Measurements from ENCODE around the gene ZNF239.
A peak's percentile ranks its signal among the peaks of the same experiment; 100 is the strongest.
"Not testable (repeated sequence)": the region's sequence is repeated elsewhere in the genome, so short reads cannot be mapped to it uniquely, and the experiment has no call there.

ZNF239 gene

DNA sequence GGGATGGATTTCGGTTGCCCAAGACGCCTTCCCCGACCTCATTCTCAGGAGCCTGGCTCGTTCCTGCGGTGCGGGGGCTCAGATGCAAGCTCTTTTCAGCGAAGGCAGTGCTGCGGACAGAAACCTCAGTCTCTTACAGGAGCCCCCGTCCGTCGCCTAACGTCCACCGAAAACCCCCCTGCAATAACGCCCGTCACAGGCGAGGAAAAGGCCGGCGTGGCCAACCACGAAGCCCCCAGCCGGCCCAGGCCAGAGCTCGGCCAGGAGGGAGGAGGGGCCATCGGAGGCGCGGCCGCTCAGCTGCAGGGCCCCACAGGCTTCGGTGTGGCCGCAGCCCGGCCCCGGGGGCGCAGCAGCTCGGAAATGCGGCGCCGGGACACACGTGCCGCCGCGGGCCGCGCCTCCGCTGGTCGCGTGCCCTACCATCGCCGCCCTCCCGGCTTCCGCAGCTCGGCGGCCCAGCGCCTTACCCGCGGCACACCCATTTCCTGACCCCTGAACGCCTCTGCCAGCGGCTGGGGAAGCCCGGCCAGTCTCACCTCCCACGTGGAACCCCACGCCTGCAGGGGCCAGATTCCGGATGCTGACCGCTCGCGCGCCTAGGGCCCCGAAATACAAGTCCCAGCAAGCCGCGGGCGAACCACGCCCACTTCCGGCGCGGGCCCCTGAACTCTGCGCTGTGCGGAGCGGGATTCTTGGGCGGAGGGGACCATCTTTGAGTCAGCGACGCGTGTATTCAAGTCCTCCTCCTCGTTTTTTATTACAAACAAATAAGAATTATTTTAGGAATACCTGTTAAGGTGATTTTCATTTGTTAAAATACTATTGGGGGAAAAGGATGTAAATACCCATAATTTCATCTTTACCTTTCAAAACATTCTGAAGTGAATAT is at the start of gene ZNF239:
Gene ZNF239 (minus strand): TSS at position 616 of the 892 bp plus-strand sequence. CDS start 16,537 bp downstream, outside the sequence.
- peak; percentile 81 for DNase-seq (ENCODE audit: low read depth)

DNA sequence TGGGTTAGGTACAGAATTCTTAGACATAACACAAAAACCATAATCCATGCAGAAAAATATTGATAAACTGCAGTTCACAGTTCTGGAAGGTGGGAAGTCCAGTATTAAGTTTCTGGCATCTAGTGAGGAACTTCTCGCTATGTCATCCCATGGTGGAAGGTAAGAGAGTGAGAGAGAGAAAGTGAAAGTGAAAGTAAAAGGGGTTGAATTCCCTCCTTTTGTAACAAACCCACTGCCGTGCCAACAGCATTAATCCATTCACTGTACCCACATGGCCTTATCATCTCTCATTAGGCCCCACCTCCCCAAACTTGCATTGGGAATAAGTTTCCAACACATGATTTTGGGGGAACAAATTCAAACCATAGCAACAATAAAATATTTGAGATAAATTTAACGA is 48.9 kb upstream of the ZNF239 start:
- no peak for DNase-seq (ENCODE audit: low read depth)

DNA sequence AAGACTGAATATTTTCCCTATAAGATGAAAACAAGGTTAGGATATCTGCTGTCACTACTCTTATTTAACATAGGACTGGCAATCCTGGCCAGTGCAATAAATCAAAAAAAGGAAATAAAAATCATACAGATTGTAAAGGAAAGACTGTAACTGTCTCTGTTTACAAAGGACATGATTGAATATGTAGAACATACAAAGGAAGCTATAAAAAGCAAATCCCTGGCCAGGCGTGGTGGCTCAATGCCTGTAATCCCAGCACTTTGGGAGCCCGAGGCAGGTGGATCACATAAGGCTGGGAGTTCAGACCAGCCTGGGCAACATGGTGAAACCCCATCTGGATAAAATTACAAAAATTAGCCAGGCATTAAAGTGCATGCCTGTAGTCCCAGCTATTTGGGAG is 47.6 kb upstream of the ZNF239 start:
- DNase-seq (ENCODE audit: low read depth) = no peak

DNA sequence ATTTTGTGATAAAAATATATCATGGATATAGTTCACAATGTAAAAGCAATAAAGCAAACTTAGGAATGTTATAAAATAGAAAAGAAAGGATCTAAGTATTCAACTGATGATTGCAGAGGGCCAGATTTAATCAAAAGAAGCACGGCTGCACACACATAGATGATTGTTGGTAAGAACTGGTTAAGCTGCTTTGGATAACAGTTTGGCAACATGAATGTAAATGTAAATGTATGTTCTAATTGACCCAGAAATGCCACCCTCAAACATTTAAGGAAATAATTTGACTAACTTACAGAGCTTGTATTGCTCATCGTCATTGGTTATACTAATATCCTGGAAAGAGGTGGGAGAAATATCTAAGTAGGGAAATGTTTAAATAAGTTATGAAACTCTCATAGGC is 45.0 kb upstream of the ZNF239 start:
- DNase-seq (ENCODE audit: low read depth) = no peak

GRCh38 chr10:43616697-43617370 is 42.4 kb upstream of the ZNF239 start:
- no peak for DNase-seq (ENCODE audit: low read depth)

DNA sequence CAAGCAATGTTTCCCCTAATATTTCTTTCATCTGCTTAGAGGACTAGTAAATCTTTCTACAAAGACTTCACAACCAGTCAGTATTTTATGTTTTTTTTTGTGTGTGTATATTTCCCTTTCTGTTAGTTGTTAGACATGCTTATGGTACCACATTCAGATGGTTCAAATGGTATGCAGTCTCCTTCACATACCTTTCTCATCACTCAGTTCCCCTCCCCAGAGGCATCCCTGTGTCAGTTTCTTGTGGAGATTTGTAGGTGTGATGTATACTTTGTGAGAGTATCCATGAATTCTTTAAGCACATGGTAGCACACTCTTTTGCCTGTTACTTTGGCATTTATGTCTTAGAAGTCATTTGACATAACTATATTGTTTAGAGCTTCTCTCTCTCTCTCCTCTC is 36.2 kb upstream of the ZNF239 start:
- no peak for DNase-seq (ENCODE audit: low read depth)

- no peak for DNase-seq (ENCODE audit: low read depth)
These were observed 32.8 kb upstream of the ZNF239 start for GRCh38 chr10:43607199-43607573.

DNA sequence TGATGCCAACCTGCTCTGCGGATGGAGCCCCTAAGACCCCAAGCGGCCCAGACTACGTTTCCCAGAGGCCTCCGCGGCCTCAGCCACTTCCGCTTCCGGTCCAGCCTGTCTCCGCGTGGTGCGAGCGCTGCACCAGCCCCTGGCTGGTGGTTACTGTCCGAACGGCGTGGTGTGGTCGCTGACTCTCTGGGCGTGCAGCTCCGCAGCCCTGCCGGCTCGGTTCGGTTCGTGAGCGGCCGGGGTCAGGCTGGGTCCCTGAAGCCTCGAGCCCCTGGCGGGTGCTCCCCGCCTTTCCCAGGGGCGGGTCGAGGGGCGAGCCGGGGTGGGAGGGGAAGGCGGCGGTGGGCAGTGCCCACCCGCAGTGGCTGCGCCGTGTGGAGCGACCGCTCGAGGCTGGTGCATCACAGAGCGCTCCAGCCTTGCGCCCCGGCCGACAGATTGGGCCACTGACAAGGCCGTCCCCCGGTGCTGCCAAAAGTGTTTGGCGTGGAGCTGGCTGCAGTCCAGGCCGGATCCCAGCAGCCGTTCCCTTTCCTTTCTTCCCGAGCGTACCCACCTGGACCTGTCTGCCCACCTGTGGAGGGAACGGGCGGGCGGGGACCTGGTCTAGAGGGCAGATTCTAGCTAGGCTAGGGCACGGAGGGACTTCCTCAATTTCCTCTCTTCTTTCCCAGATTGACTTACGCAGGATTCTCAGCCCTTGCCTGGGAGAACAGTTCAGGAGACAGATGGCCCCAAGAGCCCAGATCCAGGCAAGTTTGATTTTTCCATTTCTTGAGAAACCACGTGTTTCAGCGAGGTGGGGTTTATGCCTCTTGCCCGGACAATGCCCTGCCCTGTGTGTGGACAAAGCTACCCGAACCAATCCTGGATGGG is 32.1 kb upstream of the ZNF239 start, which contains the start of gene ZNF485:
Gene ZNF485 (plus strand): TSS at position 116 of the 876 bp plus-strand sequence. CDS start 613 bp downstream, at position 729.
- DNase-seq (ENCODE audit: low read depth) = peak; percentile 64

DNA sequence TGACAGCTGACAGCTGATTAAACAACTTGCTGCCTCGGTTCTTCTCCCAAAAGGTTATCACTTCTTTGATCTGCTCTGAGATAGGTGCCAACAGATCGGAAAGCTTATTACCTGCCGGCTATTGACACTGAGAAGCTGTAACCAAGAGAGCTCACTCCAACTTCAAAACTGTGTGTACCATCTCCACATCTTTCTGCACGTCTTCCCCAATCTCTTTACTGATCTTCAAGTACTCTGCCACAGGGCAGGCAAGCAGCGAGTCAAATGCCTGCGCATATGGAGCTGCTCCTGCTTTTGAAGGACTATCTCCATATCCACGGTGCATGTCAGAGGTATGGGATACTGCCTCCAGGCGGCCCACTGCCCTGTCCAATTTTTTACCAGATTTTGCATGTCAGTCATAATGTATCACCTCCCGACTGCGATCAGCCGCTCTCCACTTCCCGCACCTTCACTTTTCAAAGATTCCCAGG is 31.5 kb upstream of the ZNF239 start:
- no peak for DNase-seq (ENCODE audit: low read depth)

DNA sequence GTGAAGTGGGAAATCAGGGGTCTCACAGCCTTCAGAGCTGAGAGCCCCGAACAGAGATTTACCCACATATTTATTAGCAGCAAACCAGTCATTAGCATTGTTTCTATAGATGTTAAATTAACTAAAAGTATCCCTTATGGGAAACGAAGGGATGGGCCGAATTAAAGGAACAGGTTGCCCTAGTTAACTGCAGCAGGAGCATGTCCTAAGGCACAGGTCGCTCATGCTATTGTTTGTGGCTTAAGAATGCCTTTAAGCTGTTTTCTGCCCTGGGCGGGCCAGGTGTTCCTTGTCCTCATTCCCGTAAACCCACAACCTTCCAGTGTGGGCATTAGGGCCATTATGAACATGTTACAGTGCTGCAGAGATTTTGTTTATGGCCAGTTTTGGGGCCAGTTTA is 27.2 kb upstream of the ZNF239 start:
- not testable (repeated sequence) for DNase-seq (ENCODE audit: low read depth)

DNA sequence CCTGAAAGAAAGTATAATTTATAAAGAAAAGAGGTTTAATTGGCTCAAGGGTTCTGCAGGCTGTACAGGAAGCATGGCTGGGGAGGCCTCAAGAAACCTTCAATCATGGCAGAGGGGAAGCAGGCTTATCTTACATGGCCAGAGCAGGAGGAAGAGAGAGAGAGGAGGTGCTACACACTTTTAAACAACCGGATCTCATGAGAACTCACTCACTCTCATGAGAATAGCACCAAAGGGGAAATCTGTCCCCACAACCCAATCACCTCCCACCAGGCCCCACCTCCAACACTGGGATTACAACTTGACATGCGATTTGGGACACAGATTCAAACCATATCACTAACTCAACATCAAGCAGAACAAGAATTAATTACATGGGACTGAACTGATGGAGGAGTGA is 24.9 kb upstream of the ZNF239 start:
- DNase-seq (ENCODE audit: low read depth) = no peak

GRCh38 chr10:43598446-43598845 is 24.0 kb upstream of the ZNF239 start:
- DNase-seq (ENCODE audit: low read depth) = no peak

GRCh38 chr10:43596546-43596945 is 22.1 kb upstream of the ZNF239 start:
- no peak for DNase-seq (ENCODE audit: low read depth)

DNA sequence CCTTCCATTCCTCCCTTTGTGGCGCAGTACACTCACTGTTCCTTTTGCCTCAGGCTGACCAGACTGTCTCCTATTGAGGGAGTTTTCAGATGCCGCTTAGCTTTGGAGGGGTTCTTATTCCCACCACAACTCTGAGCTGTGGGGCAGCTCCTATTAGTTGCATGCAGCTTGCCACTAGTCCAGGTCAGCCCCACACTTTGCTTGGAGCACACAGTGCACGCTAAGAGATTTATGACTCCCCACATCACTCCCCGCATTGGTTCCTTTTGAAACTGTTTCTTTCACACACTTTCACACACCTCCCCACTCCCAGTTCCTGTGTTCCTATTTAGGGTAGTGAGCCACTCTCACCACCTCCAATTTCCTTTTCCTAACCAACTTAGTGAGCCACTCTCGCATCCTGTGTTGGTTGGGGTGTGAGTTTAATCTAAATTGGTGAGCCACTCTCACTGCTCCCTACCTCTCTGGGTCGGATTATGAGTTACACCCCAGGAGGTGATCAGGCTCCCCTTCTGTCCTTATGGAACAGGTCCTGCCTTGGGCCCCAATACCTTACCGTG is 21.4 kb upstream of the ZNF239 start:
- DNase-seq (ENCODE audit: low read depth) = peak; percentile 20

DNA sequence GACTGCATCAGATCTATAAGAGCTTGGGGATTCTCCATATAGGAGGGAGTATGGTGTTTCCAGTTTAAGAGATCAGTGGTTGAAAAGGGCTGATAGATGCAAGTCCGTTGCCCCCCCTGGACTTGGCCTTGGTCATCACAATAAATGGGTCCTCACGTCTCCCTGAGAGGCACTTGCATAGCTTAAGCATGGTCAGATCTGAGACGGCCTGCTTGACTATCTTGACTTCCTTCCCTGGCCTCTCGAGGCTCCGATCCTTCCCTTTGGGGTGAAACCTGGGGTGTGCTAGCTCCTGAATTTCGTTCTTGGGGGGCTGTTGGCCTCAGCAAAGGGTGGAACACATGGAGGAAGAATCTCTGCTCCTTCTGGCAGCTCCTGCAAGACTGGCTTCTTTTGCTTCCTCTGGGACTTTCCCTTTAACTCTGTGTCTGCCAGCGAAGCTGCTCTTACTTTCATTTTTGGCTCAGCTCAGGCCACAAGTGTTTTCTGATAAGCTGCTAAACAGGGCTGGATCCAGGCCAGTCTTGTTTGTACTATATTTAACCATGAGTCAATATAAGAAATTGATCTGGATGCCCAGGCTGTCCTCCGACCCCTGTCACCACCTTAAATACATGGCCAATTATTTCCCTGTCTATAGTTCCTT is 20.7 kb upstream of the ZNF239 start:
- DNase-seq (ENCODE audit: low read depth) = peak; percentile 31

GRCh38 chr10:43591303-43591904 is 17.0 kb upstream of the ZNF239 start:
- no peak for DNase-seq (ENCODE audit: low read depth)

DNA sequence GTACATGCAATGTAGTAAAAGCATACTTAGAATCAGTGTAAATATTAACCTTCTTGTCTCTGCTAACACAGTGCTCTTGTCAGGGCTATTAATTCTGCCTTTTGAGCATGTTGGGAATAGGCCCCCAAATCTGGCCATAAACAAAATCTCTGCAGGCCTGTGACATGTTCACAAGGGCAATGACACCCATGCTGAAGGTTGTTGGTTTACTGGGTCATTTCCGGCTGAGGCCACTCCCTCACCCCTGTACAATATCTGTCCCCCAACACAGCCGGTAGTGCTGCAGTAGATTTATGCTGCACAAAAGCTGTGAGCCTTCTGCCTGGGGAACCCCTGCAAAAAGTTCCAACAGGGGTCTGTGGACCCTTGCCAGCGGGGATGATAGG is 12.3 kb upstream of the ZNF239 start:
- not testable (repeated sequence) for DNase-seq (ENCODE audit: low read depth)

DNA sequence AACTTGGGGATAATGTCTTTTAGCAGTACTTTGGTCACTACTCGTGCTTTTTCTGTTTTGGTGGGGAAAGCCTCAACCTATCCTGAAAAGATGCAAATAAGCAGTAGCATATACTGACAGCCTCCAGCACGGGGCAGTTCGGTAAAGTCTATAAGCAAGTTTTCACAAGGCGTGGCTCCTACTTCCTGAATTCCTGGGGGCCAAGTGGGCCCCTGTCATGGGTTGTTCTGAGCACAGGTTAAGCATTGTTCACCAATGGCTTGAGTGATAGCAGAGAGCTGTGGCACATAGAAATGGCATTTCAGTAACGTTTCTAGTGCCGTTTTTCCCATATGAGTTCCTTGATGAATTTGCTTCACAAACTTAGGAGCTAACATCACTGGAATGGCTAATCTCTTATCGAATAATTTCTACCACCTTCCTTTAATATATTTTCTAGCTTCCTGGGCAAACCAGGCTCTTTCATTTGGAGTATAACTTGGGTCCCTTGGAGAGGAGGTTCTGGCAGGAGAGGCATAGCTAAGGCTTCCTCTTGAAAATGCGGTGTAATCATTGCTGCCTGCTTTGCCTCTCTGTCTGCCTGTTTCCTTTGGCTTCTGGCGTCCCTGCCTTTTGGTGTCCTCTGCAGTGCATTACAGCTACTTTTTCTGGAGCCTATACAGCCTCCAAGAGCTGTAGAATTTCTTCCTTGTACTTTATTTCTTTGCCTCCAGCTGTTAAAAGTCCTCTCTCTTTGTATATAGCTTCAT is 11.7 kb upstream of the ZNF239 start:
- DNase-seq (ENCODE audit: low read depth) = no peak

DNA sequence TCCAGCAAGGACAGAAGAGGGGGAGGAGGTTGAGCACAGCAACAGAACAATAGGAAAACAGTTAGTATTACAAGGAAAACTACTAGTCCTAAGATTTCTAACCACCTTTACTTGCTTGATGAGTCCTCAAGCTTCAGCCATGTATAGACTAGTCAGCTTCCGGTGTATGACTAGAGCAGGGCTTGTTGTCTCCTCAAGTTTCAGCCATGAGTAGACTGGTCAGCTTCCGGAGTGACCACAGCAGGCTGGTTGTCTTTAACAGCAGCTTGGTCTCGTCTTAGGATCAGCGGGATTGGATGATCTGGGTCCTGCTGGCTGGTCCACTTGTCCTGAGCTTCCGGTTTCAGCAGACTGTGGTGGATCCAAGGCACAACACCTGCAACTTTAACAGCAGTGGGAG is 10.6 kb upstream of the ZNF239 start:
- no peak for DNase-seq (ENCODE audit: low read depth)

- no peak for DNase-seq (ENCODE audit: low read depth)
These were observed 9.6 kb upstream of the ZNF239 start for GRCh38 chr10:43584051-43584450.

All from activated T-cell treated with anti-CD3 and anti-CD28 coated beads for 24 hours (primary cell).